Pancreas (tissue), 10 donors: ENCODE measurements around the gene GGACT. TPM values are rescaled to one million over a fixed set of nuclear protein-coding genes. Genes with fewer than 3 reads are reported as not detected.
A peak's percentile ranks its signal among the peaks of the same experiment; 100 is the strongest.

ENCODE experiments used
- ATAC-seq, 4 donors: fragments of 200-7000 bp; cut with Tn5 transposase; one replicate each; pipeline versions ENCODE4 v1.8.0 to v1.9.1; 2020; ENCODE audit warnings: mild to moderate bottlenecking in 4 of 4, moderate library complexity in 4 of 4
- DNase-seq, 6 donors: peaks; one replicate each; pipeline ENCODE4 v3.0.0-alpha.2; 2020
- FAIRE-seq: peaks from 2 replicates; lab custom pipeline; 2012; peaks lifted over from hg19 to GRCh38; lab: Jason Lieb, UNC
- H3K27ac ChIP-seq, 4 donors: fragments of 200-600 bp; sonication (generic); 1 replicate in 3 of 4; 2 replicates in 1 of 4; pipeline versions ENCODE4 v1.5.0 to v1.8.0; 2020
- H3K27me3 ChIP-seq, 4 donors: fragments of 200-600 bp; one replicate each; pipeline ENCODE4 v1.8.0; 2021
- H3K36me3 ChIP-seq, 3 donors: fragments of 200-600 bp; sonication (generic) in 1 of 3; one replicate each; pipeline versions ENCODE4 v1.5.0 to v1.8.0; 2020 to 2021
- H3K4me1 ChIP-seq, 3 donors: fragments of 200-600 bp; one replicate each; pipeline ENCODE4 v1.8.0; 2021
- H3K4me3 ChIP-seq, 4 donors: fragments of 200-600 bp; sonication (generic) in 2 of 4; one replicate each; pipeline versions ENCODE4 v1.5.0 to v1.8.0; 2020 to 2021
- H3K9me3 ChIP-seq, 4 donors: fragments of 200-600 bp; one replicate each; pipeline ENCODE4 v1.8.0; 2021
- WGBS, 2 donors: extraction: QIAGEN DNeasy Blood & Tissue Kit; methylation state at CpG; one replicate each; pipeline ENCODE4 v1.1.7; 2013; 5-methylcytosine and 5-hydroxymethylcytosine counted together
- intact Hi-C, 3 donors: fragments of 100-400 bp; cut with DNase I; formaldehyde crosslinking; loops; one replicate each; pipeline versions ENCODE4 v1.11.1 to v1.14.2; 2022
- polyA plus RNA-seq, 2 donors: library from polyadenylated mRNA; stranded (reverse); fragments of 200-250 nt; gene quantifications; one replicate each; pipeline ENCODE4 v1.2.3, GENCODE V29; 2013
- total RNA-seq, 6 donors: library from RNA; stranded (reverse); fragmentation: NEBNext Ultra II Directional in 4 of 6; extraction: Animal tissue kit (Norgen Biotek cat#: 25700) in 4 of 6; gene quantifications; one replicate each; pipeline versions ENCODE4 v1.2.1 to v1.2.4, GENCODE V29; 2021 to 2023
- TF ChIP-seq, protein P1 (sequence below), 4 donors: fragments of 200-600 bp; sonication (generic) in 3 of 4; IDR thresholded peaks; one replicate each; pipeline versions ENCODE4 v1.5.0 to v1.8.0; 2021; ENCODE audit warnings: antibody characterized with exemption in 4 of 4
- donor health status: healthy with polysubstance abuse.
- donor health status: DM: no; HTN: no; CAD: no; lungs with moderate emphysema.
- donor health status: DM: no; HTN: no; CAD: no.
- donor health status: control.
- donor health status: control.
- donor health status: Bipolar disorder and iron deficiency.
- donor health status: DM: yes; HTN: yes; CAD: no.
- donor health status: DM: no; HTN: no; CAD: no.
- donor health status: DM: no; HTN: no; CAD: no.
- donor health status: DM: yes; HTN: yes; CAD: no.

GGACT gene
- total and polyA plus RNA-seq, 8 donors, result 1.6 to 7.0 (median 6.1) TPM

DNA sequence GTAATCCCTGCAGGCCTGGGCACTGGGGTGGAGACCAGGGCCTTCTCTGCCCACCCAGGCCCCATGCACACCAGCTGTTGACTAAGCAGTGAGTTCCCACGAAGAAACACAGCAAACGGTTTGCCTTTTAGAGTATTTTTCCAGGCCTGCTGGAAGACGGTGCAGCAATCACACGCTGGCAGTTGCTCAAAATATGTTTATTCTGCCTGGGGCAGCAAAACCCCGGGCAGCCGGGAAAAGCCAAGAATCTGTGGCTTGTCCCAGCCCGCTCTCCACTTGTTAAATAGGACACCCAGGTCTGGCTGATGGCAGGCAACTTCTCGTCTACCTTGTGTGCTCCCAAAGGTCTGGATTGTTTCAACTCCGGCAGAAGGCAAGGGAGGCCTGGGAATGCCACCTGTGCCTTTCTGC, 40.8 kb downstream of the GGACT start:
- TF ChIP-seq, protein P1, sequence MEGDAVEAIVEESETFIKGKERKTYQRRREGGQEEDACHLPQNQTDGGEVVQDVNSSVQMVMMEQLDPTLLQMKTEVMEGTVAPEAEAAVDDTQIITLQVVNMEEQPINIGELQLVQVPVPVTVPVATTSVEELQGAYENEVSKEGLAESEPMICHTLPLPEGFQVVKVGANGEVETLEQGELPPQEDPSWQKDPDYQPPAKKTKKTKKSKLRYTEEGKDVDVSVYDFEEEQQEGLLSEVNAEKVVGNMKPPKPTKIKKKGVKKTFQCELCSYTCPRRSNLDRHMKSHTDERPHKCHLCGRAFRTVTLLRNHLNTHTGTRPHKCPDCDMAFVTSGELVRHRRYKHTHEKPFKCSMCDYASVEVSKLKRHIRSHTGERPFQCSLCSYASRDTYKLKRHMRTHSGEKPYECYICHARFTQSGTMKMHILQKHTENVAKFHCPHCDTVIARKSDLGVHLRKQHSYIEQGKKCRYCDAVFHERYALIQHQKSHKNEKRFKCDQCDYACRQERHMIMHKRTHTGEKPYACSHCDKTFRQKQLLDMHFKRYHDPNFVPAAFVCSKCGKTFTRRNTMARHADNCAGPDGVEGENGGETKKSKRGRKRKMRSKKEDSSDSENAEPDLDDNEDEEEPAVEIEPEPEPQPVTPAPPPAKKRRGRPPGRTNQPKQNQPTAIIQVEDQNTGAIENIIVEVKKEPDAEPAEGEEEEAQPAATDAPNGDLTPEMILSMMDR (IDR thresholded peaks at IDR 0.05), result no peak
- H3K27ac ChIP-seq, result peak overlapping the region; percentile 39 to 64 (median 44)
- no peaks in the 10 kb centered on the region for H3K36me3 ChIP-seq
- no peak overlapping the region for H3K4me3 ChIP-seq
- peaks cover 10 to 19% (median 17%) of the 10 kb centered on the region in 3 donors for H3K4me1 ChIP-seq
- 27 to 33% methylated on average over 9 of the region's 9 CpGs for WGBS, 2 donors
- FAIRE-seq (no peak), DNase-seq (peak in 2 of 6 donors; percentile 51 to 65), ATAC-seq (peak; percentile 25 to 57 (median 36))
- no peaks in the 10 kb centered on the region for H3K27me3 ChIP-seq
- intact Hi-C loops, result no loop called here
- H3K9me3 ChIP-seq, result no peaks in the 10 kb centered on the region

- intact Hi-C loops, result no loop called here
- H3K4me1 ChIP-seq, result peaks cover 10 to 19% (median 17%) of the 10 kb centered on the region in 3 donors
- peak overlapping the region in 2 of 4 donors; percentile 42 to 64 for H3K27ac ChIP-seq
- TF ChIP-seq, protein P1 (IDR thresholded peaks at IDR 0.05), result no peak
- DNase-seq, result no peak
- no peak for FAIRE-seq
- WGBS, 2 donors, result 97% methylated on average over 21 of the region's 21 CpGs
- no peaks in the 10 kb centered on the region for H3K36me3 ChIP-seq
- ATAC-seq, result no peak
- no peaks in the 10 kb centered on the region for H3K27me3 ChIP-seq
- no peaks in the 10 kb centered on the region for H3K9me3 ChIP-seq
- no peak overlapping the region for H3K4me3 ChIP-seq
Measured at GRCh38 chr13:100546713-100547405, 41.7 kb downstream of the GGACT start.

GRCh38 chr13:100545684-100546061, 42.9 kb downstream of the GGACT start:
- 91 to 94% methylated on average over 4 of the region's 4 CpGs for WGBS, 2 donors

DNA sequence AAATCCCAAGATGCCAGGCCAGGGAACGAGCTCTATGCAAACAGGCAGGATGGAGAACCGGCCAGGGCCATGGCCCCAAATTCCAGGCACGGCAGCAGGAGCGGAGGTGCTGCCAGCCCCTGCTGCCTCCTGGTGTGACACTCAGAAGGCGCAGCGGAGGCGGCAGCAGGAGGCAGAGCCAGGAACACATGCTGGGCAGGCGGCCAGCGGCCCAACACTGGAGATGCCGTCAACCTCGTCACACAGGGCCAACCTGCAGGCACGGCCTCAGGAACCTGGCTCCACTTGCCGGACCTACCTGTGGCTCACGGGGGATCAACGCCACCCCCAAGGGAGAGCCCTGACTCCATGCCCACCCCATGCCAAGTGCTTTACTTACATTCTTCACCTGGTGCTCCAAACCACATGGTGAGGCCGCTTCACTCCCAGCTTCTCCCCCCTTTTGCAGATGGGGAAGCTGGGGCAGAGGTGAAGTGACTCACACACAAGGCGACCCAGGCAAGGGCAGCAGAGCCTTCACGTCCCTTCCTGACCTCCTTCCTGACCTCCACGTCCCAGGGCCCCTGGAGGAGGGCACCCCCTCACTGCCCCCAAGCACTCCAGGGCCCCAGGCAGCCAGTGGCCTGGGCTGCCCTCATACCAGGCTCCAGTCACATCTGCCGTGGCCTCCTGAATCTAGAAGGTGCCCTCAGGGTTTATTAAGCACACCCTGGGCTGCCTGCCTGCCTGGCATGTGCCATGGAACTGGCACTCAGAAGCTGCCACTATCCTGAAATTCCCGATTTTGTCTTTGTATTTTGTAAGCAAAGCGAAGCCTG, 43.5 kb downstream of the GGACT start:
- TF ChIP-seq, protein P1 (IDR thresholded peaks at IDR 0.05), result no peak
- peak; percentile 90 to 94 (median 92) for ATAC-seq
- Histone ChIP-seq H3K4me3 (no peak overlapping the region), H3K4me1 (peaks cover 10 to 19% (median 17%) of the 10 kb centered on the region in 3 donors), H3K27me3 (no peaks in the 10 kb centered on the region), H3K36me3 (no peaks in the 10 kb centered on the region), H3K27ac (peak overlapping the region; percentile 9 to 64 (median 46)), H3K9me3 (no peaks in the 10 kb centered on the region)
- FAIRE-seq, result no peak
- DNase-seq, result peak; percentile 85 to 96 (median 88)
- intact Hi-C loops, result no loop called here
- 42 to 54% methylated on average over 22 of the region's 22 CpGs for WGBS, 2 donors

More at GRCh38 chr13:100545684-100546061, 42.9 kb downstream of the GGACT start:
- Histone ChIP-seq H3K36me3 (no peaks in the 10 kb centered on the region), H3K27me3 (no peaks in the 10 kb centered on the region), H3K4me1 (peaks cover 10 to 19% (median 17%) of the 10 kb centered on the region in 3 donors), H3K27ac (peak overlapping the region in 3 of 4 donors; percentile 9 to 55 (median 38)), H3K4me3 (no peak overlapping the region), H3K9me3 (no peaks in the 10 kb centered on the region)
- TF ChIP-seq, protein P1 (IDR thresholded peaks at IDR 0.05), result no peak
- intact Hi-C loops, result no loop called here
- ATAC-seq (no peak), DNase-seq (no peak), FAIRE-seq (no peak)
